ENCODE results near the gene PGAP2. TPM values are rescaled to one million over a fixed set of nuclear protein-coding genes. Genes with fewer than 3 reads are reported as not detected.

The PGAP2 gene
- total and polyA plus RNA-seq, 2 donors (not counting 1 experiment from before 2014, with no cell fraction given) = 20.5 to 47.1 TPM

GRCh38 chr11:3815845-3816244 is 7.5 kb downstream of the PGAP2 start:
- H3K4me1 Mint-ChIP-seq = no peaks in the 10 kb centered on the region
- H3K27ac Mint-ChIP-seq = no peak overlapping the region
- no peak overlapping the region for H3K4me2 ChIP-seq (replicated peaks; ENCODE audit: low read depth, low read length, poor library complexity, severe bottlenecking)
- ATAC-seq (ENCODE audit: low read depth) = no peak
- 100% methylated on average over 1 of the region's 4 CpGs for WGBS (ENCODE audit: insufficient coverage)
- H3K4me1 ChIP-seq (ENCODE audit: control insufficient read depth in 2 of 2, insufficient read depth in 2 of 2, low read length in 2 of 2) = no peaks in the 10 kb centered on the region
- no peaks in the 10 kb centered on the region for H3K27me3 ChIP-seq (replicated peaks in 1 of 4; ENCODE audit: control extremely low read depth in 1 of 4, control insufficient read depth in 3 of 4, insufficient read depth in 4 of 4, low read length in 3 of 4)
- H3K79me2 ChIP-seq (ENCODE audit: control insufficient read depth, insufficient read depth, low read length) = no peaks in the 10 kb centered on the region
- no peak overlapping the region for H3K4me3 Mint-ChIP-seq
- H3K27ac ChIP-seq (ENCODE audit: low read length in 2 of 2) = no peak overlapping the region
- no peak for DNase-seq
- no peaks in the 10 kb centered on the region for H3K9me3 Mint-ChIP-seq (ENCODE audit: insufficient read depth)
- H3K36me3 ChIP-seq (replicated peaks in 1 of 2; ENCODE audit: control extremely low read depth in 1 of 2, control insufficient read depth in 1 of 2, extremely low read depth in 1 of 2, insufficient read depth in 2 of 2, low read length in 1 of 2) = peaks cover 0 to 4% of the 10 kb centered on the region in 2 experiments
- ChIA-PET POLR2A (no interaction called here), CTCF (interaction anchor here (0.7 to 0.8 kb wide), 2 partner anchors 9 to 26 kb away, joined by 3 to 6 read pairs; no protein-coding TSS in a partner anchor)
- TF ChIP-seq CTCF (IDR thresholded peaks at IDR 0.05) (no peak), EZH2 (IDR thresholded peaks at IDR 0.05; ENCODE audit: borderline replicate concordance, insufficient read depth, low read depth, low read length, poor library complexity, severe bottlenecking) (no peak)
- intact Hi-C loops (cut with micrococcal nuclease) = no loop called here
- no peak overlapping the region for H3K4me3 ChIP-seq (ENCODE audit: control extremely low read depth in 1 of 5, extremely low read depth in 1 of 5, insufficient read depth in 1 of 5, low read depth in 2 of 5, low read length in 4 of 5)
- H3K9ac ChIP-seq (ENCODE audit: low read length) = no peak overlapping the region
- H3K27me3 Mint-ChIP-seq = no peaks in the 10 kb centered on the region
- no peaks in the 10 kb centered on the region for H4K20me1 ChIP-seq (ENCODE audit: control insufficient read depth, insufficient read depth, low read length, poor library complexity, severe bottlenecking)
- no peaks in the 10 kb centered on the region for H3K9me3 ChIP-seq (ENCODE audit: control extremely low read depth in 1 of 3, control insufficient read depth in 2 of 3, insufficient read depth in 1 of 3, low read length in 2 of 3)
- no peak overlapping the region for H2AFZ ChIP-seq (ENCODE audit: insufficient read depth, low read depth, low read length, poor library complexity, severe bottlenecking)

GRCh38 chr11:3816673-3817072 is 8.3 kb downstream of the PGAP2 start:
- H3K9me3 ChIP-seq (ENCODE audit: control extremely low read depth in 1 of 3, control insufficient read depth in 2 of 3, insufficient read depth in 1 of 3, low read length in 2 of 3) = no peaks in the 10 kb centered on the region
- WGBS (ENCODE audit: insufficient coverage) = 100% methylated on average over 2 of the region's 2 CpGs

More at GRCh38 chr11:3816673-3817072, 8.3 kb downstream of the PGAP2 start:
- no peak for DNase-seq
- Mint-ChIP-seq H3K4me3 (no peak overlapping the region), H3K27ac (no peak overlapping the region), H3K27me3 (no peaks in the 10 kb centered on the region), H3K9me3 (ENCODE audit: insufficient read depth) (no peaks in the 10 kb centered on the region), H3K4me1 (no peaks in the 10 kb centered on the region)
- ATAC-seq (ENCODE audit: low read depth) = no peak
- no peak overlapping the region for H3K4me2 ChIP-seq (replicated peaks; ENCODE audit: low read depth, low read length, poor library complexity, severe bottlenecking)
- H2AFZ ChIP-seq (ENCODE audit: insufficient read depth, low read depth, low read length, poor library complexity, severe bottlenecking) = no peak overlapping the region
- no peak overlapping the region for H3K27ac ChIP-seq (ENCODE audit: low read length in 2 of 2)
- CTCF ChIA-PET = interaction anchor here (0.8 kb wide), 1 partner anchor 9 kb away, joined by 6 read pairs; no protein-coding TSS in a partner anchor
- TF ChIP-seq EZH2 (IDR thresholded peaks at IDR 0.05; ENCODE audit: borderline replicate concordance, insufficient read depth, low read depth, low read length, poor library complexity, severe bottlenecking) = no peak
- H3K27me3 ChIP-seq (replicated peaks in 1 of 4; ENCODE audit: control extremely low read depth in 1 of 4, control insufficient read depth in 3 of 4, insufficient read depth in 4 of 4, low read length in 3 of 4) = no peaks in the 10 kb centered on the region
- peaks cover 0 to 4% of the 10 kb centered on the region in 2 experiments for H3K36me3 ChIP-seq (replicated peaks in 1 of 2; ENCODE audit: control extremely low read depth in 1 of 2, control insufficient read depth in 1 of 2, extremely low read depth in 1 of 2, insufficient read depth in 2 of 2, low read length in 1 of 2)
- intact Hi-C loops (cut with micrococcal nuclease) = no loop called here
- H4K20me1 ChIP-seq (ENCODE audit: control insufficient read depth, insufficient read depth, low read length, poor library complexity, severe bottlenecking) = no peaks in the 10 kb centered on the region
- POLR2A ChIA-PET = no interaction called here
- H3K4me3 ChIP-seq (ENCODE audit: control extremely low read depth in 1 of 5, extremely low read depth in 1 of 5, insufficient read depth in 1 of 5, low read depth in 2 of 5, low read length in 4 of 5) = no peak overlapping the region
- H3K79me2 ChIP-seq (ENCODE audit: control insufficient read depth, insufficient read depth, low read length) = no peaks in the 10 kb centered on the region
- H3K9ac ChIP-seq (ENCODE audit: low read length) = no peak overlapping the region
- H3K4me1 ChIP-seq (ENCODE audit: control insufficient read depth in 2 of 2, insufficient read depth in 2 of 2, low read length in 2 of 2) = no peaks in the 10 kb centered on the region

Data from B cell (primary cell).